Fibroblast of peridontal ligament (primary cell): ENCODE measurements around the gene HCAR2.
"Not testable (repeated sequence)": the region's sequence is repeated elsewhere in the genome, so short reads cannot be mapped to it uniquely, and the experiment has no call there.

Experiments
- DNase-seq: peaks from one replicate; pipeline ENCODE4 v3.0.0-alpha.2; 2010; ENCODE audit errors: extremely low read depth

The HCAR2 gene

GRCh38 chr12:122716658-122717057 lies 13.5 kb upstream of the HCAR2 start, which contains the start of gene HCAR3:
TSS of gene HCAR3 (minus strand) at chr12:122716811. CDS start at chr12:122716737, 74 bp downstream.
- not testable (repeated sequence) for DNase-seq

- DNase-seq = not testable (repeated sequence)
Observed at GRCh38 chr12:122715211-122715610, 12.1 kb upstream of the HCAR2 start.

GRCh38 chr12:122713491-122714188 lies 10.5 kb upstream of the HCAR2 start:
- DNase-seq = not testable (repeated sequence)

- DNase-seq = not testable (repeated sequence)
Observed at GRCh38 chr12:122711266-122711665, 8.1 kb upstream of the HCAR2 start.

- not testable (repeated sequence) for DNase-seq
Observed at GRCh38 chr12:122710341-122710740, 7.2 kb upstream of the HCAR2 start.

GRCh38 chr12:122709287-122709686 lies 6.1 kb upstream of the HCAR2 start:
- DNase-seq = not testable (repeated sequence)

GRCh38 chr12:122703841-122704240 lies 684 bp upstream of the HCAR2 start:
- peak; percentile 52 for DNase-seq

GRCh38 chr12:122701481-122701880 lies 1.7 kb downstream of the HCAR2 start:
- not testable (repeated sequence) for DNase-seq

GRCh38 chr12:122700038-122700710 lies 3.0 kb downstream of the HCAR2 start:
- not testable (repeated sequence) for DNase-seq

GRCh38 chr12:122696922-122697321 lies 6.2 kb downstream of the HCAR2 start:
- DNase-seq = not testable (repeated sequence)

- DNase-seq = no peak
Observed at GRCh38 chr12:122691566-122691965, 11.6 kb downstream of the HCAR2 start.

- DNase-seq = no peak
Observed at GRCh38 chr12:122688291-122688690, 14.9 kb downstream of the HCAR2 start.

GRCh38 chr12:122687086-122687485 lies 16.1 kb downstream of the HCAR2 start:
- DNase-seq = no peak

- no peak for DNase-seq
Observed at GRCh38 chr12:122686538-122686937, 16.6 kb downstream of the HCAR2 start.

GRCh38 chr12:122684297-122684813 lies 18.8 kb downstream of the HCAR2 start:
- no peak for DNase-seq

- peak; percentile 74 for DNase-seq
Observed at GRCh38 chr12:122681814-122682213, 21.3 kb downstream of the HCAR2 start.

- DNase-seq = not testable (repeated sequence)
Observed at GRCh38 chr12:122680989-122681388, 22.2 kb downstream of the HCAR2 start.

GRCh38 chr12:122676781-122677180 lies 26.4 kb downstream of the HCAR2 start:
- DNase-seq = not testable (repeated sequence)

GRCh38 chr12:122676015-122676414 lies 27.1 kb downstream of the HCAR2 start:
- not testable (repeated sequence) for DNase-seq

GRCh38 chr12:122672515-122672914 lies 30.6 kb downstream of the HCAR2 start:
- DNase-seq = no peak

- peak; percentile 90 for DNase-seq
Observed at GRCh38 chr12:122669397-122670070, 33.6 kb downstream of the HCAR2 start.

- DNase-seq = no peak
Observed at GRCh38 chr12:122668268-122668667, 34.9 kb downstream of the HCAR2 start.
